K562 (cell line): ENCODE measurements around the gene PBX1. TPM values are rescaled to one million over a fixed set of nuclear protein-coding genes. Genes with fewer than 3 reads are reported as not detected.

Experiments
- AFF1 ChIP-seq, 2 experiments: fragments of 450-650 bp; IDR thresholded peaks; 2 replicates each; pipeline ENCODE4 v1.6.1; 2018; ENCODE audit warnings: mild to moderate bottlenecking in 2 of 2, low read depth in 1 of 2; ENCODE audit not compliant: partially characterized antibody in 2 of 2
- ATF4 ChIP-seq: fragments of 450-650 bp; formaldehyde crosslinking; IDR thresholded peaks from 2 replicates; pipeline ENCODE4 v1.4.0; 2022; ENCODE audit warnings: mild to moderate bottlenecking, moderate library complexity
- CCAR2 ChIP-seq: fragments of 200-400 bp; formaldehyde crosslinking; IDR thresholded peaks from 2 replicates; pipeline ENCODE4 v1.6.1; 2017; ENCODE audit warnings: mild to moderate bottlenecking, low read depth, low read length
- ETV5 ChIP-seq: sonication (generic); formaldehyde crosslinking; IDR thresholded peaks from 2 replicates; pipeline ENCODE4 v1.4.0; 2020; ENCODE audit warnings: low read depth, mild to moderate bottlenecking, missing genetic modification reagents
- FOXK1 ChIP-seq: sonication (generic); formaldehyde crosslinking; IDR thresholded peaks from 2 replicates; pipeline ENCODE4 v1.8.0; 2022; ENCODE audit warnings: missing genetic modification reagents, mild to moderate bottlenecking, borderline replicate concordance
- FOXP1 ChIP-seq: sonication (generic); formaldehyde crosslinking; IDR thresholded peaks from 2 replicates; pipeline ENCODE4 v1.8.0; 2022; ENCODE audit warnings: mild to moderate bottlenecking, missing genetic modification reagents
- GTF2B ChIP-seq: IDR thresholded peaks from 2 replicates; pipeline ENCODE4 v1.6.1; 2011; ENCODE audit not compliant: insufficient read length; ENCODE audit errors: extremely low read depth
- KHSRP ChIP-seq: fragments of 450-650 bp; IDR thresholded peaks from 2 replicates; pipeline ENCODE4 v1.6.1; 2017
- NFYB ChIP-seq: IDR thresholded peaks from 2 replicates; pipeline ENCODE4 v1.6.1; 2011; ENCODE audit warnings: mild to moderate bottlenecking, moderate library complexity; ENCODE audit not compliant: insufficient read length; ENCODE audit errors: extremely low read depth
- NR4A1 ChIP-seq, 2 experiments: fragments of 250-450 bp in 1 of 2; fragments of 450-650 bp in 1 of 2; sonication (Bioruptor Pico) in 1 of 2; IDR thresholded peaks; 2 replicates each; pipeline versions ENCODE4 v1.4.0 to v1.6.1; 2016 to 2020; ENCODE audit warnings: mild to moderate bottlenecking in 2 of 2, missing compliant biosample characterization in 1 of 2, missing genetic modification characterization in 1 of 2, moderate library complexity in 1 of 2
- RB1 ChIP-seq: fragments of 450-650 bp; IDR thresholded peaks from 2 replicates; pipeline ENCODE4 v1.6.1; 2017; ENCODE audit warnings: low read depth, mild to moderate bottlenecking
- SAFB ChIP-seq: fragments of 200-400 bp; formaldehyde crosslinking; IDR thresholded peaks from 2 replicates; pipeline ENCODE4 v1.6.1; 2017; ENCODE audit warnings: low read depth, low read length, borderline replicate concordance
- SOX6 ChIP-seq: fragments of 450-650 bp; IDR thresholded peaks from 2 replicates; pipeline ENCODE4 v1.6.1; 2014; ENCODE audit warnings: mild to moderate bottlenecking
- SP1 ChIP-seq: sonication (generic); formaldehyde crosslinking; IDR thresholded peaks from 2 replicates; pipeline ENCODE4 v1.8.1; 2022; ENCODE audit warnings: mild to moderate bottlenecking, missing genetic modification reagents
- TRIM28 ChIP-seq: fragments of 450-650 bp; IDR thresholded peaks from 2 replicates; pipeline ENCODE4 v1.6.1; 2017
- VEZF1 ChIP-seq: fragments of 200-800 bp; sonication (Bioruptor generic); IDR thresholded peaks from 2 replicates; pipeline ENCODE4 v1.6.1; 2017; ENCODE audit warnings: missing genetic modification characterization, missing compliant biosample characterization
- ZBTB1 ChIP-seq: sonication (generic); formaldehyde crosslinking; IDR thresholded peaks from 2 replicates; pipeline ENCODE4 v1.8.1; 2023; ENCODE audit warnings: missing genetic modification reagents, low read depth, mild to moderate bottlenecking, borderline replicate concordance
- ZNF12 ChIP-seq: sonication (generic); formaldehyde crosslinking; IDR thresholded peaks from 2 replicates; pipeline ENCODE4 v1.4.0; 2020; ENCODE audit warnings: mild to moderate bottlenecking, missing genetic modification reagents
- ZNF3 ChIP-seq: fragments of 250-450 bp; sonication (Bioruptor Pico); IDR thresholded peaks from 2 replicates; pipeline ENCODE4 v1.5.0; 2021; ENCODE audit warnings: mild to moderate bottlenecking, moderate library complexity
- ZNF354B ChIP-seq: fragments of 250-450 bp; sonication (Bioruptor Pico); IDR thresholded peaks from 2 replicates; pipeline ENCODE4 v1.4.0; 2020
- ZNF668 ChIP-seq: fragments of 250-450 bp; sonication (Bioruptor Pico); IDR thresholded peaks from 2 replicates; pipeline ENCODE4 v1.8.0; 2022; ENCODE audit warnings: mild to moderate bottlenecking, inconsistent platforms
- polyA plus RNA-seq, 8 experiments: library from polyadenylated mRNA; depleted of rRNA in 4 of 8; stranded (reverse) in 5 of 8; unstranded in 3 of 8; fragments of >200 nt; fragmentation: Nextera tagmentation in 2 of 8; fragmentation: Illumina TruSeq in 1 of 8; extraction: Ambion mirVana in 2 of 8; extraction: Trizol in 1 of 8; gene quantifications; 2 replicates each; pipeline versions ENCODE4 v1.2.1 to v1.2.3, GENCODE V29; 2011 to 2014; ENCODE audit warnings: inconsistent platforms in 1 of 8, missing spikeins in 1 of 8
- total RNA-seq, 7 experiments: library from RNA; depleted of rRNA in 6 of 7; stranded (reverse); fragments of >200 nt in 6 of 7; fragmentation: Illumina TruSeq in 2 of 7; extraction: Trizol in 2 of 7; gene quantifications; 2 replicates each; pipeline versions ENCODE4 v1.2.1 to v1.2.3, GENCODE V29; 2011 to 2021; ENCODE audit warnings: low replicate concordance in 1 of 7

The PBX1 gene
- total and polyA plus RNA-seq, 9 of the 15 experiments (the other 6 are each of a cell fraction or from before 2014, with no cell fraction given) = 0.03 to 0.62 (median 0.17) TPM

GRCh38 chr1:164712131-164713036, 153.4 kb downstream of the PBX1 start (continued):
- TF ChIP-seq VEZF1 (CRISPR knock-in tag) (peak; percentile 69), ZNF3 (CRISPR knock-in tag) (no peak), ETV5 (CRISPR knock-in tag) (peak; percentile 65; the same call in 1 of the 2 replicates), TRIM28 (no peak), RB1 (no peak), FOXK1 (CRISPR knock-in tag) (no peak), ZNF354B (CRISPR knock-in tag) (peak; percentile 64; the same call in 1 of the 2 replicates), KHSRP (peak; percentile 97), ZBTB1 (CRISPR knock-in tag) (no peak; the same call in 1 of the 2 replicates), ATF4 (CRISPR knock-in tag) (0 out of 2 replicates have a peak, but pooled peaks have one; percentile 45), NFYB (no peak), ZNF668 (no peak), NR4A1 (CRISPR knock-in tag; IDR thresholded peaks at IDR 0.05) (peak; percentile 38; the same call in 1 of the 2 replicates), NR4A1 (tag; IDR thresholded peaks at IDR 0.05) (peak; percentile 99), GTF2B (no peak), FOXP1 (CRISPR knock-in tag) (0 out of 2 replicates have a peak, but pooled peaks have one; percentile 75), SOX6 (peak; percentile 99), ZNF12 (no peak), SP1 (CRISPR knock-in tag) (peak; percentile 51; the same call in 1 of the 2 replicates), AFF1 (IDR thresholded peaks at IDR 0.05; ENCODE audit: low read depth in 1 of 2, partially characterized antibody in 2 of 2) (peak in 1 of 2 experiments; percentile 94), SAFB (no peak), CCAR2 (no peak)
